Thyroid gland (tissue), 4 donors: Measurements from ENCODE around the gene TUBGCP3. TPM values are rescaled to one million over a fixed set of nuclear protein-coding genes. Genes with fewer than 3 reads are reported as not detected.

Source experiments
- DNase-seq, 2 donors: peaks; one replicate each; pipeline ENCODE4 v3.0.0-alpha.2; 2019
- H3K27ac ChIP-seq, 3 donors: fragments of 200-600 bp; sonication (generic); 1 replicate in 2 of 3; 2 replicates in 1 of 3; pipeline ENCODE4 v1.5.1; 2016 to 2019; ENCODE audit warnings: mild to moderate bottlenecking in 1 of 3, moderate library complexity in 1 of 3
- H3K27me3 ChIP-seq: fragments of 200-600 bp; sonication (generic); one replicate; pipeline ENCODE4 v1.5.1; 2019
- H3K36me3 ChIP-seq, 2 donors: fragments of 200-600 bp; sonication (generic); one replicate each; pipeline ENCODE4 v1.5.1; 2016 to 2019
- H3K4me1 ChIP-seq, 2 donors: fragments of 200-600 bp; sonication (generic); one replicate each; pipeline ENCODE4 v1.5.1; 2017 to 2019
- H3K4me3 ChIP-seq, 3 donors: fragments of 200-600 bp; sonication (generic); replicated peaks in 1 of 3; 1 replicate in 2 of 3; 2 replicates in 1 of 3; pipeline ENCODE4 v1.5.1; 2016; ENCODE audit warnings: mild to moderate bottlenecking in 1 of 3
- H3K9me3 ChIP-seq: fragments of 200-600 bp; sonication (generic); one replicate; pipeline ENCODE4 v1.5.1; 2017
- CTCF ChIP-seq, 6 experiments: fragments of 200-600 bp in 3 of 6; fragments of 450-650 bp in 3 of 6; sonication (generic) in 3 of 6; IDR thresholded peaks; one replicate each; pipeline ENCODE4 v1.5.1; 2016 to 2019; ENCODE audit warnings: antibody characterized with exemption in 6 of 6, mild to moderate bottlenecking in 2 of 6, inconsistent platforms in 1 of 6, moderate library complexity in 1 of 6
- POLR2A ChIP-seq, 2 donors: fragments of 450-650 bp; IDR thresholded peaks; one replicate each; pipeline ENCODE4 v1.6.1; 2017; ENCODE audit warnings: antibody characterized with exemption in 2 of 2, mild to moderate bottlenecking in 2 of 2, moderate library complexity in 1 of 2
- WGBS, 2 donors: methylation state at CpG; one replicate each; pipeline ENCODE4 v1.1.5; 2017; 5-methylcytosine and 5-hydroxymethylcytosine counted together
- intact Hi-C: fragments of 100-400 bp; cut with DNase I; formaldehyde crosslinking; loops from one replicate; pipeline ENCODE4 v1.15.1; 2023
- total RNA-seq, 4 donors: library from RNA; depleted of rRNA; stranded (reverse); fragments of >200 nt; gene quantifications; one replicate each; pipeline ENCODE4 v1.2.3, GENCODE V29; 2016

The TUBGCP3 gene
- total RNA-seq, 4 donors from 2014 or later, result 27.4 to 49.1 (median 36.0) TPM

GRCh38 chr13:112606109-112607001 is 18.4 kb upstream of the TUBGCP3 start:
- Histone ChIP-seq H3K4me3 (peak overlapping the region in 2 of 3 donors; percentile 27 to 31), H3K27ac (peak overlapping the region; percentile 19 to 68 (median 44)), H3K9me3 (no peaks in the 10 kb centered on the region), H3K27me3 (no peaks in the 10 kb centered on the region), H3K36me3 (no peaks in the 10 kb centered on the region), H3K4me1 (peaks cover 0 to 5% of the 10 kb centered on the region in 2 donors)
- intact Hi-C loops, result loop anchor here (5.0 kb wide), 1 partner anchor 1129 kb away; no protein-coding TSS in a partner anchor
- WGBS, 2 donors, result 6 to 8% methylated on average over 28 to 45 of the region's 45 CpGs
- TF ChIP-seq CTCF (IDR thresholded peaks at IDR 0.05) (peak; percentile 71 to 97 (median 92)), POLR2A (IDR thresholded peaks at IDR 0.05) (peak in 1 of 2 donors; percentile 46)
- peak; percentile 94 to 96 for DNase-seq

- no peak for DNase-seq
- 77% methylated on average over 18 of the region's 18 CpGs for WGBS, 2 donors
- no peak for TF ChIP-seq CTCF (IDR thresholded peaks at IDR 0.05)
- no peak for TF ChIP-seq POLR2A (IDR thresholded peaks at IDR 0.05)
- Histone ChIP-seq H3K27me3 (no peaks in the 10 kb centered on the region), H3K27ac (no peak overlapping the region), H3K9me3 (no peaks in the 10 kb centered on the region), H3K4me1 (peaks cover 0 to 5% of the 10 kb centered on the region in 2 donors), H3K4me3 (peak overlapping the region in 2 of 3 donors; percentile 27 to 31), H3K36me3 (no peaks in the 10 kb centered on the region)
- intact Hi-C loops, result loop anchor here (5.0 kb wide), 1 partner anchor 1128 kb away; no protein-coding TSS in a partner anchor
These were observed 17.6 kb upstream of the TUBGCP3 start for GRCh38 chr13:112605531-112605990.

- 75 to 77% methylated on average over 5 of the region's 5 CpGs for WGBS, 2 donors
- TF ChIP-seq POLR2A (IDR thresholded peaks at IDR 0.05) (no peak), CTCF (IDR thresholded peaks at IDR 0.05) (no peak)
- intact Hi-C loops, result no loop called here
- Histone ChIP-seq H3K4me3 (no peak overlapping the region), H3K9me3 (no peaks in the 10 kb centered on the region), H3K36me3 (no peaks in the 10 kb centered on the region), H3K4me1 (peaks cover 0 to 5% of the 10 kb centered on the region in 2 donors), H3K27me3 (no peaks in the 10 kb centered on the region), H3K27ac (no peak overlapping the region)
- DNase-seq, result no peak
These were observed 15.8 kb upstream of the TUBGCP3 start for GRCh38 chr13:112603641-112604225.

- DNase-seq, result no peak
- H3K27me3 ChIP-seq, result no peaks in the 10 kb centered on the region
- no peak for TF ChIP-seq CTCF (IDR thresholded peaks at IDR 0.05)
- TF ChIP-seq POLR2A (IDR thresholded peaks at IDR 0.05), result no peak
- no peak overlapping the region for H3K27ac ChIP-seq
- peaks cover 0 to 5% of the 10 kb centered on the region in 2 donors for H3K4me1 ChIP-seq
- no peak overlapping the region for H3K4me3 ChIP-seq
- intact Hi-C loops, result no loop called here
- 84 to 92% methylated on average over 8 of the region's 8 CpGs for WGBS, 2 donors
- H3K9me3 ChIP-seq, result no peaks in the 10 kb centered on the region
- H3K36me3 ChIP-seq, result no peaks in the 10 kb centered on the region
These were observed 14.2 kb upstream of the TUBGCP3 start for GRCh38 chr13:112602189-112602588.
